Esophagus squamous epithelium (tissue), 5 donors: Measurements from ENCODE around the gene STT3B. TPM values are rescaled to one million over a fixed set of nuclear protein-coding genes. Genes with fewer than 3 reads are reported as not detected.
A peak's percentile ranks its signal among the peaks of the same experiment; 100 is the strongest.

Source experiments
- DNase-seq: peaks from one replicate; lab custom pipeline; 2025; lab: John Stamatoyannopoulos, UW
- H3K27ac ChIP-seq, 4 donors: fragments of 200-600 bp; sonication (generic); one replicate each; pipeline ENCODE4 v1.5.1; 2016 to 2019; ENCODE audit warnings: mild to moderate bottlenecking in 1 of 4
- H3K27me3 ChIP-seq, 4 donors: fragments of 200-600 bp; sonication (generic); 1 replicate in 3 of 4; 2 replicates in 1 of 4; pipeline versions ENCODE4 v1.5.1 to v1.6.0; 2017 to 2021; ENCODE audit warnings: antibody characterized with exemption in 1 of 4
- H3K36me3 ChIP-seq, 3 donors: fragments of 200-600 bp; sonication (generic); one replicate each; pipeline ENCODE4 v1.5.1; 2016 to 2019
- H3K4me1 ChIP-seq, 3 donors: fragments of 200-600 bp; sonication (generic); one replicate each; pipeline ENCODE4 v1.5.1; 2017 to 2019
- H3K4me3 ChIP-seq, 4 donors: fragments of 200-600 bp; sonication (generic); 1 replicate in 3 of 4; 2 replicates in 1 of 4; pipeline ENCODE4 v1.5.1; 2016 to 2019; ENCODE audit warnings: mild to moderate bottlenecking in 2 of 4, moderate library complexity in 1 of 4
- H3K9me3 ChIP-seq, 3 donors: fragments of 200-600 bp; sonication (generic); one replicate each; pipeline ENCODE4 v1.5.1; 2016 to 2019
- POLR2A ChIP-seq, 4 donors: fragments of 450-650 bp; IDR thresholded peaks; one replicate each; pipeline ENCODE4 v1.6.1; 2017; ENCODE audit warnings: antibody characterized with exemption in 4 of 4, mild to moderate bottlenecking in 4 of 4, moderate library complexity in 3 of 4
- WGBS, 2 donors: methylation state at CpG; one replicate each; pipeline ENCODE4 v1.1.5; 2018; 5-methylcytosine and 5-hydroxymethylcytosine counted together
- intact Hi-C: fragments of 100-400 bp; cut with DNase I; formaldehyde crosslinking; loops from one replicate; pipeline ENCODE4 v1.15.0; 2022
- total RNA-seq, 4 donors: library from RNA; depleted of rRNA; stranded (reverse); fragments of >200 nt; gene quantifications; one replicate each; pipeline ENCODE4 v1.1.0, GENCODE V29; 2016
- TF ChIP-seq, protein P1 (sequence below), 6 experiments: fragments of 450-650 bp in 4 of 6; fragments of 200-600 bp in 2 of 6; sonication (generic) in 2 of 6; IDR thresholded peaks; one replicate each; pipeline ENCODE4 v1.5.1; 2016 to 2019; ENCODE audit warnings: antibody characterized with exemption in 6 of 6, mild to moderate bottlenecking in 4 of 6, moderate library complexity in 4 of 6
- donor health status: DM: yes; HTN: yes; CAD: no.

The STT3B gene
- total RNA-seq, 4 donors from 2014 or later: 82.1 to 123 (median 93.5) TPM

DNA sequence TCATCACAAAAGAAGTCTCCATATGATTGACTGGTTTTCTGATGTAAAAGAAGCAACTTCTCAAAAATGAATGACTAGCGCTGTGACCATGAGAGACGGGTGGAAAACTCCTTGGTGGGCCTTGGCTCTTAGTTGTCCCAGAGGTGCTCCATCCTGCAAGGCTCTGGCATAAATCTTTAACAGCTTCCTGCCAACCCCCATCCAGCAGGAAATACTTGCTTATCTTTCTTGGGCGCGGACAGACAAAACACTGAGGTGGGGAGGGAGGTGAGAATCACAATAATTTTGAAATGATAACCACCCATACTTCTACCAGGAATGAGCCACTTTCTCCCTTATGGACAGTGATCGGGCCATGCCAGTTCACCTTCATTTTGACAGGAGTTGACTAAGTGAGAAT lies 128.6 kb downstream of the STT3B start:
- H3K36me3 ChIP-seq: peaks cover 0 to 70% (median 0%) of the 10 kb centered on the region in 3 donors
- peaks cover 0 to 6% (median 0%) of the 10 kb centered on the region in 3 donors for H3K4me1 ChIP-seq
- 81 to 87% methylated on average over 5 of the region's 5 CpGs for WGBS, 2 donors
- peaks cover 0 to under 1% (median 0%) of the 10 kb centered on the region in 3 donors for H3K9me3 ChIP-seq
- intact Hi-C loops: no loop called here
- DNase-seq: no peak
- no peak overlapping the region for H3K4me3 ChIP-seq
- no peak overlapping the region for H3K27ac ChIP-seq
- H3K27me3 ChIP-seq: no peaks in the 10 kb centered on the region
- TF ChIP-seq POLR2A (IDR thresholded peaks at IDR 0.05): no peak
- TF ChIP-seq, protein P1, sequence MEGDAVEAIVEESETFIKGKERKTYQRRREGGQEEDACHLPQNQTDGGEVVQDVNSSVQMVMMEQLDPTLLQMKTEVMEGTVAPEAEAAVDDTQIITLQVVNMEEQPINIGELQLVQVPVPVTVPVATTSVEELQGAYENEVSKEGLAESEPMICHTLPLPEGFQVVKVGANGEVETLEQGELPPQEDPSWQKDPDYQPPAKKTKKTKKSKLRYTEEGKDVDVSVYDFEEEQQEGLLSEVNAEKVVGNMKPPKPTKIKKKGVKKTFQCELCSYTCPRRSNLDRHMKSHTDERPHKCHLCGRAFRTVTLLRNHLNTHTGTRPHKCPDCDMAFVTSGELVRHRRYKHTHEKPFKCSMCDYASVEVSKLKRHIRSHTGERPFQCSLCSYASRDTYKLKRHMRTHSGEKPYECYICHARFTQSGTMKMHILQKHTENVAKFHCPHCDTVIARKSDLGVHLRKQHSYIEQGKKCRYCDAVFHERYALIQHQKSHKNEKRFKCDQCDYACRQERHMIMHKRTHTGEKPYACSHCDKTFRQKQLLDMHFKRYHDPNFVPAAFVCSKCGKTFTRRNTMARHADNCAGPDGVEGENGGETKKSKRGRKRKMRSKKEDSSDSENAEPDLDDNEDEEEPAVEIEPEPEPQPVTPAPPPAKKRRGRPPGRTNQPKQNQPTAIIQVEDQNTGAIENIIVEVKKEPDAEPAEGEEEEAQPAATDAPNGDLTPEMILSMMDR (IDR thresholded peaks at IDR 0.05): no peak

DNA sequence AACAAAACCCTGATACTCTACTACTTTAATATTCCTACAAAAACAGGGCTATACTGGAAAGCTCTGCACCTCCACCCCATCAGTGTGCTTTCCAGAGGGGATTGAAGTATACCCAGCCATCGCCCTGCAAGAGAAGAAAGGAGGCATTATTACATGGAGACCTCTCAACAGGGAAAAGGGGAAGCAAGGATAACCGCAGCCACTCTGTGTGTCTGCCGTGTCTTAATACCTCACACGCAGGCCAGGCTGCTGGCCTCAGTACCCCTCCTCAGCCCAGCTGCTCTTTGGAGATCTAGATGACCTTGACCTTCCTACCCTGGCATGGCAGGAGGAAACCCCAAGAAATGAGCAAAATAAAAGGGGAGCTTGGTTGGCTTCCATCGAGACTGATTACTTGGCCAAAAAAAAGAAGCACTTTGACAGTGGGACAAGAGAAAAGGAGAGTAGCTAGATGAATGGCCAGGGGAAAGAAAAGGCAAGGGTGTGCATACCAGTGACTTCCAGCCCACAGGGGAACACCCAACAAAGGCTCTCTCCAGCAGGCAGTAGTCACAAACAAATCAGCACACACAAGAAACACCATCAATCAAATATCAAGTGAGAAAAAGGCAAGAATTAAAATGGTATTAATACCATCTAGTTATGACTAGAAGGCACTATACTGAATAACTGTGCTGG lies 129.4 kb downstream of the STT3B start:
- no peak overlapping the region for H3K27ac ChIP-seq
- H3K4me3 ChIP-seq: no peak overlapping the region
- H3K4me1 ChIP-seq: peaks cover 0 to 6% (median 0%) of the 10 kb centered on the region in 3 donors
- intact Hi-C loops: no loop called here
- no peaks in the 10 kb centered on the region for H3K9me3 ChIP-seq
- no peak for DNase-seq
- TF ChIP-seq POLR2A (IDR thresholded peaks at IDR 0.05): no peak
- TF ChIP-seq, protein P1 (IDR thresholded peaks at IDR 0.05): no peak
- WGBS, 2 donors: 86 to 88% methylated on average over 5 of the region's 5 CpGs
- no peaks in the 10 kb centered on the region for H3K27me3 ChIP-seq
- peaks cover 0 to 66% (median 0%) of the 10 kb centered on the region in 3 donors for H3K36me3 ChIP-seq

DNA sequence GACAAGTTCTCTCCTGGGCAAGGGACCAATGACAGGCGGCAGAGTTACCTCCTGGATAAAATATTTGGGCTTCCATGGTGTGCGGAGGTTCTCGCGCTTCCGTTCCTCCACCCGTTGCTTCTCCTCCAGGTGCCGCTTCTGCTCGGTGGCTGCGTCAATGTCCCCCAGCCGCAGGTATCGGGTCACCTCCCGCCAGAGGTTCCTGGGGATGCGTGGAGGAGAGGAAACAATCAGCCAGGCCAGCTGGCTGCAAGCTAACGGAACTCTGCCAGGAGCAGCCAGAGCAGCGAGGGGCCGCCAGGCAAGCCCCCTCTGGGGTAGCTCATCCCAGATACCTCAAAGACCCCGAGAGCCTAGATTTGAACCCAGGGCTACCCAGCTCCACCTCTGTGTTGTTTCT lies 131.3 kb downstream of the STT3B start:
- peaks cover 0 to 6% (median 0%) of the 10 kb centered on the region in 3 donors for H3K4me1 ChIP-seq
- H3K27ac ChIP-seq: no peak overlapping the region
- H3K9me3 ChIP-seq: no peaks in the 10 kb centered on the region
- intact Hi-C loops: no loop called here
- H3K4me3 ChIP-seq: no peak overlapping the region
- WGBS, 2 donors: 100% methylated on average over 3 to 4 of the region's 17 CpGs
- no peak for DNase-seq
- peaks cover 0 to 63% (median 0%) of the 10 kb centered on the region in 3 donors for H3K36me3 ChIP-seq
- TF ChIP-seq, protein P1 (IDR thresholded peaks at IDR 0.05): no peak
- no peak for TF ChIP-seq POLR2A (IDR thresholded peaks at IDR 0.05)
- no peaks in the 10 kb centered on the region for H3K27me3 ChIP-seq

DNA sequence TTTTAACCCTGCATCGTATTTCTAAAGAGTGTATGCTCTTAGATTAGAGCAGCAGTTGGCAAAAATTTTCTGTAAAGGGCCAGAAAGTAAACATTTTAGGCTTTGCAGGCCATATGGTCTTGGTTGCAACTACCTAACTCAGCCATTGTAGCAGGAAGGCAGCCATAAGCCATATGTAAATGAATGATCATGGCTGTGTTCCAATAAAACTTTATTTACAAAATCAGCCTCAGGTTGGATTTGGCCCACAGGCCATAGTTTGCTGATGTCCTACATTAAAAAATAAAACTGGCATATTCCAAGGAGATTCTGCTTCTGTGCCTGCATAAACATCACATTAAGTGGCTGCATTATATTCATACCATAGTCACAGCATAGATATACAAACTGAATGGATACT lies 134.9 kb downstream of the STT3B start:
- Histone ChIP-seq H3K27ac (no peak overlapping the region), H3K4me3 (no peak overlapping the region), H3K27me3 (no peaks in the 10 kb centered on the region), H3K36me3 (peaks cover 0 to 50% (median 0%) of the 10 kb centered on the region in 3 donors), H3K4me1 (peaks cover 0 to 4% (median 0%) of the 10 kb centered on the region in 3 donors), H3K9me3 (no peaks in the 10 kb centered on the region)
- TF ChIP-seq, protein P1 (IDR thresholded peaks at IDR 0.05): no peak
- no peak for TF ChIP-seq POLR2A (IDR thresholded peaks at IDR 0.05)
- WGBS, 2 donors: 84 to 87% methylated on average over 1 of the region's 1 CpG
- intact Hi-C loops: no loop called here
- DNase-seq: no peak

DNA sequence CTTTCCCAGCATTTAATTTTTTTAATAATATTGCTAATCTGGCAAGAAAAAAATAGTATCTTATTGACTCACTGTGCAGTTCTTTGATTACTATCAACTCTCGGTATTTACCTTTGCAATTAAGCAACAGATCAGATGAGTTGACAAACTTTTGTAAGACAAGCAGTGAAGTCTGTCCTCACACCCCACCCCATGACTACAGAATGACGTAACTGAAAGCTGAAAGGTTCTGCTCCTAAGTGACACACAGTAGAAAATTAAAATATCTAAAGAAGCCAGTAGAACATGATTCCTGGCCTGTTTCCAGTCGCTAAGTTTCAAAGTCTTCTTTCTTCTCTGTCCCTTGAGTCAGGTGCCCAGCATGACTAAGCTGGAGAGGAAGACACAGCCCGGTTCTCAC lies 135.5 kb downstream of the STT3B start:
- Histone ChIP-seq H3K36me3 (peaks cover 0 to 50% (median 0%) of the 10 kb centered on the region in 3 donors), H3K9me3 (no peaks in the 10 kb centered on the region), H3K27me3 (no peaks in the 10 kb centered on the region), H3K4me3 (no peak overlapping the region), H3K4me1 (no peaks in the 10 kb centered on the region), H3K27ac (peak overlapping the region in 1 of 4 donors; percentile 11)
- DNase-seq: no peak
- intact Hi-C loops: no loop called here
- TF ChIP-seq, protein P1 (IDR thresholded peaks at IDR 0.05): no peak
- no peak for TF ChIP-seq POLR2A (IDR thresholded peaks at IDR 0.05)
- 69 to 86% methylated on average over 4 of the region's 4 CpGs for WGBS, 2 donors
